HG03575 (cell line): ENCODE results near the gene GPC5.

Source experiments
- ATAC-seq: cut with Tn5 transposase; IDR thresholded peaks from one replicate; pipeline ENCODE4 v1.9.1; 2021; ENCODE audit not compliant: unreplicated experiment, insufficient number of reproducible peaks, low FRiP score; ENCODE audit errors: extremely low read depth

Gene GPC5

GRCh38 chr13:92573467-92574057 lies 1175.1 kb downstream of the GPC5 start:
- ATAC-seq: peak; percentile 79

- ATAC-seq: no peak
Measured at GRCh38 chr13:92574499-92574898, 1176.1 kb downstream of the GPC5 start.

GRCh38 chr13:92575777-92576176 lies 1177.4 kb downstream of the GPC5 start:
- ATAC-seq: no peak

GRCh38 chr13:92578358-92578757 lies 1179.9 kb downstream of the GPC5 start:
- ATAC-seq: no peak

- ATAC-seq: no peak
Measured at GRCh38 chr13:92589955-92590354, 1191.5 kb downstream of the GPC5 start.

GRCh38 chr13:92590503-92590908 lies 1192.1 kb downstream of the GPC5 start:
- no peak for ATAC-seq

- ATAC-seq: no peak
Measured at GRCh38 chr13:92591117-92591516, 1192.7 kb downstream of the GPC5 start.

- ATAC-seq: no peak
Measured at GRCh38 chr13:92592757-92593156, 1194.3 kb downstream of the GPC5 start.

GRCh38 chr13:92602560-92602959 lies 1204.1 kb downstream of the GPC5 start:
- no peak for ATAC-seq

- no peak for ATAC-seq
Measured at GRCh38 chr13:92609376-92609775, 1211.0 kb downstream of the GPC5 start.

GRCh38 chr13:92612892-92613291 lies 1214.5 kb downstream of the GPC5 start:
- ATAC-seq: no peak

- no peak for ATAC-seq
Measured at GRCh38 chr13:92613921-92614320, 1215.5 kb downstream of the GPC5 start.

- ATAC-seq: no peak
Measured at GRCh38 chr13:92621985-92622384, 1223.6 kb downstream of the GPC5 start.

- no peak for ATAC-seq
Measured at GRCh38 chr13:92622905-92623304, 1224.5 kb downstream of the GPC5 start.

GRCh38 chr13:92626274-92626673 lies 1227.9 kb downstream of the GPC5 start:
- ATAC-seq: no peak

GRCh38 chr13:92640936-92641335 lies 1242.5 kb downstream of the GPC5 start:
- no peak for ATAC-seq

GRCh38 chr13:92649140-92649813 lies 1250.9 kb downstream of the GPC5 start:
- ATAC-seq: no peak

- ATAC-seq: no peak
Measured at GRCh38 chr13:92656103-92656502, 1257.7 kb downstream of the GPC5 start.

GRCh38 chr13:92656648-92657047 lies 1258.2 kb downstream of the GPC5 start:
- no peak for ATAC-seq

GRCh38 chr13:92657565-92657964 lies 1259.1 kb downstream of the GPC5 start:
- no peak for ATAC-seq

GRCh38 chr13:92658293-92658692 lies 1259.9 kb downstream of the GPC5 start:
- no peak for ATAC-seq
